Right hindlimb (tissue), 1 donor: ENCODE measurements around the gene IL2RA.
"Not testable (repeated sequence)": the region's sequence is repeated elsewhere in the genome, so short reads cannot be mapped to it uniquely, and the experiment has no call there.

Experiments used
- DNase-seq: peaks from one replicate; pipeline ENCODE4 v3.0.0-alpha.2; 2018

Gene IL2RA

DNA sequence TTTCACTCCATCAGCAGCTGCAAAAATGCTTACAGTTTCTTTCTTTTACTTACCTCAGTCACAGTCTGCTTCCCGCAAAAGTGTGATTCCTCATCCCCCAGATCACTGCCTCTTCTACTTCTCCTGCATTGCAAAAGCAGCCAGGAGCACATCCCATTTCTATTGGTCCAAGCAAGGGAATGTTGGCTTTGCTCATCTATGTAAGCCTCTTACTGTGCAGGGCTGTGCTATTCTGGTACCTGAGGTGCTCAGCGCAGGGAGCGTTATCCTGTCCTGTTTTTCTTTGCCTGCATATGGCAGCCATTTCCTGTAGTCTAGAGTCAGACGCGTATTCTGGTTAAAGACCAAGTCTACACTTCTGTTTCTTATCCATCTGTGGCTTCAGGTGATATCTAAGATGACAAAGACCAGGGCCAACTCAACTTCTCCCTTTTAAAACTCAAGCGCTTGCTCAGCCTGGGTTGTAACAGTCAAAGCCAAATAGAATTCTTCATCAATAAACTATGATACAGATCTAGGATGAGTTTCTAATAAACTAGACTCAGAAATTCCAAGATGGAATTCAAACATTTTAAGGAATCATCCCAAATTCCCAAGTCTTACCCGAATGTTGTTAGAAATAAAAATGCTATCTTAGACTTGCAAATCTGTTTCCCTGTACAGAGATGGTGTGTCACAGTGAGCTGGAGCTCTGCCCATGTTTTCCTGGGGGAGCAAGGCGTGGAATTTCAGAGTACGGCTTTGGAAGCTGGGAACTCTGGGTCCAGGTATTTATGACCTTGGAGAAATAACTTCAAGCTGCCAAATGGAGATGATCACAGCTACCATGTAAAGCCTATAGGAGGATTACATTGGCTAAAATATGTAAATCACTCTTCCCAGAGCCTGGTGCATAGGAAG, 20.6 kb upstream of the IL2RA start:
- DNase-seq: no peak

- DNase-seq: no peak
These were observed 18.3 kb upstream of the IL2RA start for GRCh38 chr10:6080417-6080973.

GRCh38 chr10:6079044-6079443, 16.9 kb upstream of the IL2RA start:
- DNase-seq: no peak

GRCh38 chr10:6077071-6077675, 15.0 kb upstream of the IL2RA start:
- no peak for DNase-seq

DNA sequence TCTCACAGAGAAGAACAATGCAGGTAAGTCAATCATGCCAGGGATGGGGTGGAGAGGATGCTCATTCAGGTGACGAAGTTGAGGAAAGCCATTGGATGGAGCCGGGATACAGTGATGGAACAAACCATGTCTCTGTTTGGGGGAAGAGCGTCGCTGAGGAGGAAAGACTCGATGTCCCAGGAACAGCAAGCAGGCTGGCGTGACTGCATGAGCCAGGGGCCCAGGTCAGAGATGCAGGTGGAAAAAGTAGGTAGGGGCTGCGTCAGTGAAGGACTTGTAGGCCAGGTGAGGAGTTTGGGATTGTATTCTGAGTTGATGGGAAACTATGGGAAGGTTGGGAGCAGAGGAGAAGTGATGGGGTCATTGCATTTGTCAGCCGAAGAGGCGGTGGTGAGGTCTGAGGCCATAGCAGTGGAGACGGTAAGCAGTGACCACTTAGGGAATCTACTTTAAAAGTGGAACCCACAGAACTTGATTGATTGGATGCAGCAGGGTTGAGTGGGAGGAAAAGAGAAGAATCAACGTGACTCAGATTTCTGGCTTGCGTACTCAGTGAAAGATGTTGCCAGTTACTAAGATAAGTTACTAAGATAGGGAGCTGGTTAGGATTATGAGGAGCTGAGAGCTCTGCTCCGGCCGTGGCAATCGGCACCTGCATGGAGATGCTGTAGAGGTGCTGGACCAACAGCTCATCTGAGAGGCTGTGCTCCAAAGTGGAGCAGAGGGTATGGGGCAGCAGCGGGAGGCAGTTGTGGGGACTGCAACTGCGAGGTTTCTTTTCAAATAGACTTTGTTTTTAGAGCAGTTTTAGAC, 12.5 kb upstream of the IL2RA start:
- no peak for DNase-seq

DNA sequence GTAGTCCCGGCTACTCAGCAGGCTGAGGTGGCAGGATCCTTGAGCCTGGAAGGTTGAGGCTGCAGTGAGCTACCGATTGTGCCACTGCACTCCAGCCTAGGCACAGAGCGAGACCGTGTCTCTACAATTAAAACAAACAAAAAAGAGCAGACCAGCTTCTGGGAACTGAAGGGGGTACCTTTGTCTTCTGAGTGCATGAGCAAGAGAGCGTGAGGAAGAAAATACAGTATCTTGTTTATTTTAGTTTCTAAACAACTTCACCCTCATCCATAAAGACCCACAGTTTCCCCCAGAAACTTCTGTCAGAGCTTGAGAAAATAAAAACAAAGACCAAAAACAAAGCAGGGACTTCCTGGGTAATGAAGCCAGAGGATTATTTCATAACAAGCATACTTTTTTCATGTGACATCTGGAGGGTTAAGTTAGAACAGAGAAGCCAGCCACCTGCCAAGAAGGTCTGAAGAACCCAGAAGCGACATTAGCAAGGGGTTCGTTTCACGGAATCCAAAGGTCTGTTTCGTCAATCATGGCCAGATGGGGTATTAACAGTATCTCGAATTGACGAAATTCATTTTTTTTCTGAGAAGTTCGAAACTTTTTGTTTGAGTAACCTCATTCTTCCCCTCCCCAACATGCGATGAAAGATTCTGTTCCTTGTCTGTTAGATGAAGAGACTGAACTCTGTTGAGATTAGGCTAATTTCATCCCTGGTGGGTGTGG, 10.2 kb upstream of the IL2RA start:
- no peak for DNase-seq

DNA sequence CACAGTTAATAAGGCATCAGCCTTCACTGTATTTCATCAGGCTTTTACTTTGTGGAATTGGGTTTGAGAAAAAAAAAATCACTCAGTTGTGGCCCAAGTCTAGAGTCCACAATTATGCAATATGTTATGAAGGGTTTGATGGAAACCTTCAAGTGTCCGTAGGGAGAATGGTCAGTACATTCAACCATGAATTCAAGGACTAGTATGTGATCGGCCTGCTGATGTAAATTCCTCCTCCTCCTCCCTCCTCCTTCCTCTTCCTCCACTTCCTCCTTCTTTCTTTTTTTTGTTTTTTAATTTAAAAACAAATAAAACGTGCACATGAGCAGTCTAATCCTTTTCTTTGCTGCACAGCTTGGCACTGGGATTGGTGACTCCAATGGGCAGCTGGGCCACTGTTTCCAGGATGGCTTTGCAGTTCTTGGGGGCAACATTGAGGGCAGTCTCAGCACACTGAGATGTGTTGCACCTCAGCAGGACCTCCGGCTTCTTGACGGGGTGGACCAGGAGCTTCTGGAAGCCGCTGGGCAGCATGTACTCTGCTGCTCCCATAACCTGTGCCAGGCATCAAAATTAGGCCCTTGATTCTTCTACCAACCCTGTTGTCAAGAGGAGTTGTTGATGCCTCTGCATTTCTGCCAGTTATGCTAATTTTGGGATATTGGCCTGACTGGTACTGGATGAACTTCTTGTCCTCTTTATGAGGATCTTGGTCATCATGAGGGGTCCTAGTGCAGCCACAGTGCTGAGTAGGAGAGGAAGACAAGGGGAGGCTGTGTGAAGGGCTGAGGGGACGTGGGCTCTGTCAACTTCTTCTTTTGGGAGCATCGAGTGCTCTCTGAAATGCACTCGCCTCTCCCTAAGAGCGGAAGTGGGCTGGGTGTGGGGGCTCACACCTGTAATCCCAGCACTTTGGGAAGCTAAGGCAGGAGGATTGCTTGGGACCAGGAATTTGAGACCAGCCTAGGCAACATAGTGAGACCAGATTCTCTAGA, 9.3 kb upstream of the IL2RA start:
- DNase-seq: no peak

DNA sequence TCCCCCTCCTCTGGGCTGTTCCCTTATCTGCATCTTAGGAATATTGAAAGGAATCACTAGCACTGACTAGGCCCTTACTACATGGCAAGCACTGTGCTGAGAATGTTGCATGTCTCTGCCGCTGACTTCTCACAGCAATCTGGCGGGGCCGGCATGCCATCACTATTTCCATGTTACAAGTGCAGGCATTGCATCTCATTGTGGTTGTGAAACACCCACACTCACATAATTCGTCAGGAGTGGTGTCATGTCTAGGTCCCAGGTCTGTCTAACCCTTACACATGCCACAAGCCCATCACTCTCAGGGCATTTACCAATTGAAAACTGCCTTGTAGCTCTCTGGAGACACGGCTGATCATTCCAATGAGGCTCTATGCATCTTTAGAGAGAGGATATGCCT, 8.5 kb upstream of the IL2RA start:
- no peak for DNase-seq

GRCh38 chr10:6069081-6069931, 7.1 kb upstream of the IL2RA start:
- DNase-seq: no peak

- DNase-seq: no peak
These were observed 6.3 kb upstream of the IL2RA start for GRCh38 chr10:6068422-6068821.

GRCh38 chr10:6068006-6068405, 5.8 kb upstream of the IL2RA start:
- no peak for DNase-seq

- no peak for DNase-seq
These were observed 5.3 kb upstream of the IL2RA start for GRCh38 chr10:6067457-6067856.

DNA sequence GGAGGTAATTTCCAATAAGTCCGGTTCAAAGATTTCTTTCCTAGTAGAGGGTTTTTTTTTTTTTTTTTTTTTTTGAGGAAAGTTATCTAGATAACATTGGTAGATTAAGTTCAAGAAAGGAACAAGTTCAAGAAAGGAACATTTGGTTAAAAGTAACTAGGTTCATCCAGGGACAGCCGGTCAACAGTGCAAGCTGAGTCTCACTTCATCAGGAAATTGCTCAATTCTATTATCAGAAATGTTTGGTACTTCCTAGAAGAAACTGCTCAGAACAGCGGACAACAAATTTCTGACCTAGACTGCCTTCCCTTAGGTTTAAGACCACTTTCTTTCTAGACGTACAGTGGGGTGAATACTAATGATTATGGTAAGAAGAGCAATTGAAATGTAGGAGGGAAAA, 3.7 kb upstream of the IL2RA start:
- DNase-seq: no peak

GRCh38 chr10:6065406-6065805, 3.2 kb upstream of the IL2RA start:
- no peak for DNase-seq

GRCh38 chr10:6064726-6065125, 2.6 kb upstream of the IL2RA start:
- DNase-seq: not testable (repeated sequence)

DNA sequence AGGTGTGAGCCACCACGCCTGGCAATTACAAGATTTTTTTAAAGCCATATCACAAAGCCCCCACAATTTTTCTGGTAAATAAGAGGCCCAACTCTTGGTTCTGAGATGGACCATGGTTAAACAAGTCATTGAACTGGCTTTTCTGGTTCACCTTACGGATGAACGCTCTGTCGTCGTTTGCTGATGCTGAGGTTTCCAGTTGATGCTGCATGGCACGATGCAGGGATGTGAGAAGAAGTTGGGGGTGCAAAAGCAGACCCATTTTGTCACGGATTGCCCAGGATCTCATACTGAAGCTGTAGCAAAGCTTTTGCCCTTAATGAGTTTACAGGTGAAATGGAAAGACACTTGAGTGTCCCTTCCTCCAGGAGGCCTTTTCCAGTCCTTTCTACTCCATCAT, 2.0 kb upstream of the IL2RA start:
- DNase-seq: no peak

- no peak for DNase-seq
These were observed 1.1 kb downstream of the IL2RA start for GRCh38 chr10:6061056-6061455.

DNA sequence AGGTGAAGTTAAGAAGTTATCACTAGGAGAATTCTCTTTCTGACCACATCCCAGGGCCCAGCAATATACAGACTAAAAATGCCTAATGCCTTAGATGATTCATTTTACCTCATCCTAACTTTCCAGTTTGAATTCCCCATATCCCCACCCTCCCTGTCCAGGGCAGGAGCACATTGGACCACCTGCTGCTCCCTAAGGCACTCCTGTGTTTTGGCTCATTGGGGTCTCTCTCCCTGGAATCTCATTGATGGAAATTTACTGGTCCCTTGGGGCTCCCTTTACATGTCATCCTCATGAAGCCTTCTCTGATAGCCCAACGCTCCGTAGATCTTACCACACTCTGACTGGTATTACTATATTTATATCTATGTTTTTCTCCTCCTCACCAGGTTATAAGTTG, 2.7 kb downstream of the IL2RA start:
- DNase-seq: no peak

DNA sequence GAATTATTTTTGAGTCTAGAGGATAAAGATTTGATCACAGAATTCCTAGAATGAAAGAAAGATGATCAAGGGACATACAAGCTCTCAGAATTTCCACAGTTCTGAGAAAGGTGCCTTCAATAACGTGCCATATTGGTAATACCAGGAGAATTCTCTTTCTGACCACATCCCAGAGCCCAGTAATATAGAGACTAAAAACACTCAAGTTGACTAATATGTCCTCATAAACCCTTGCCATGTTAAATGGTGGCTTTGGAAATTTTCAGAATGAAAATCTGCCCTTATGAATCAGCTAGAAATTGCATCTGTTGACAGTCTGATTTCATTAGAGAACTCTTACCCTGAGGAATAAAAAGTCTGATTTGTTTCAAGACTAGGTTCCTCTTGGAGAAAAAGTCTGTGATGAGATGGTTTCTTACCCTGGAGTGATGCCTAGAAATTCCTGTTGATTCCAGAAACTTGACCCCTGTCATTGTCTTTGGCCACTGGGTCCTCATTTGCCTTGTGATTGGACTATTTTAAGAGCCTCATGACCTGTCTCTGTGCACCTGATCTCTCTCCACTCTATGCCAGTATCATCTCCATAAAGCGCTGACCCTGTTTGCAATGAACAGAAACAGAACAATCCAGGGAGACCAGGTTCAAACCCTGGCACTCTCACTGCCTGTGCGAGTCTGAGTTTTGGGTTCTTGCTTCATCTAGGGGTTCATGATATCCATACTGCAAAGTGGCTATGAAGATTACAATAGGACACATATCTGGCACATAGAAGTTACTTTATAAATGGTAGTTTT, 3.3 kb downstream of the IL2RA start:
- no peak for DNase-seq
